Measurements from ENCODE around the gene BAIAP2. TPM values are rescaled to one million over a fixed set of nuclear protein-coding genes. Genes with fewer than 3 reads are reported as not detected.

BAIAP2 gene
- total and polyA plus RNA-seq, 2 of the 13 experiments (the other 11 are each of a cell fraction or from before 2014, with no cell fraction given) = 22.5 to 24.0 TPM

- ChIA-PET POLR2A (no interaction called here), CTCF (ENCODE audit: low intra/inter-chr PET ratio, low total read pairs) (no interaction called here)
- H3K36me3 ChIP-seq (replicated peaks in 1 of 2; ENCODE audit: control insufficient read depth in 1 of 2, insufficient read depth in 2 of 2, low read length in 2 of 2) = peaks cover 29 to 47% of the 10 kb centered on the region in 2 experiments
- intact Hi-C loops (cut with micrococcal nuclease; ENCODE audit: unreplicated experiment) (no loop called here), in situ Hi-C loops (cut with HindIII; ENCODE audit: extremely low pct_ligation_motif_present, low pct_unique_long_range_greater_than_20kb) (no loop called here)
- DNase-seq (ENCODE audit: low spot score) (no peak), FAIRE-seq (no peak), ATAC-seq (no peak)
- no peaks in the 10 kb centered on the region for H4K20me1 ChIP-seq (ENCODE audit: insufficient read depth, low read length)
- H3K4me3 ChIP-seq (replicated peaks in 1 of 3; ENCODE audit: insufficient read depth in 1 of 3, low read depth in 2 of 3, low read length in 3 of 3) = no peak overlapping the region
- H3K9ac ChIP-seq (ENCODE audit: insufficient read depth, low read depth, low read length) = no peak overlapping the region
- TF ChIP-seq GABPB1 (CRISPR knock-in tag; IDR thresholded peaks at IDR 0.05) (no peak), ZMYM4 (CRISPR knock-in tag; IDR thresholded peaks at IDR 0.05) (no peak), ZNF281 (CRISPR knock-in tag; IDR thresholded peaks at IDR 0.05; ENCODE audit: borderline replicate concordance) (no peak), ZNF670 (CRISPR knock-in tag; IDR thresholded peaks at IDR 0.05; ENCODE audit: borderline replicate concordance) (no peak), NFATC3 (CRISPR knock-in tag; IDR thresholded peaks at IDR 0.05) (no peak), TCF7L2 (IDR thresholded peaks at IDR 0.05; ENCODE audit: low read depth, low read length) (no peak), ZNF296 (CRISPR knock-in tag; conservative IDR thresholded peaks at IDR 0.05) (no peak)
- no peak overlapping the region for H2AFZ ChIP-seq (ENCODE audit: low read length)
- H3K4me2 ChIP-seq (ENCODE audit: low read depth, low read length) = no peak overlapping the region
- H3K27ac ChIP-seq (ENCODE audit: extremely low read length, insufficient read depth, low read length) = no peak overlapping the region
- no peaks in the 10 kb centered on the region; a peak in 1 of 5 replicates for H3K27me3 ChIP-seq (ENCODE audit: control insufficient read depth in 1 of 2, insufficient read depth in 2 of 2, low read length in 2 of 2)
- H3K9me3 ChIP-seq (ENCODE audit: low read length) = no peaks in the 10 kb centered on the region
- H3K4me1 ChIP-seq (ENCODE audit: insufficient read depth, low read length) = peaks cover 29% of the 10 kb centered on the region
- WGBS (ENCODE audit: low lambda C conversion rate) = 98% methylated on average over 13 of the region's 13 CpGs
- no TSS peak for BruUV-seq (replicated peaks)
- no peaks in the 10 kb centered on the region for H3K79me2 ChIP-seq (ENCODE audit: insufficient read depth, low read length)
Observed at GRCh38 chr17:80995131-80995530, 39.8 kb upstream of the BAIAP2 start.
